Activated CD4-positive, alpha-beta T cell treated with anti-CD3 and anti-CD28 coated beads, Interleukin-10, Interleukin-2, amounts not matched to agents 100 ng/mL and 50 ng/mL, durations not matched to agents 16 hours and 8 hours (primary cell): ENCODE results near the gene CLEC6A.
"Not testable (repeated sequence)": the region's sequence is repeated elsewhere in the genome, so short reads cannot be mapped to it uniquely, and the experiment has no call there.

Experiments used
- DNase-seq: peaks from one replicate; pipeline ENCODE4 v3.0.0-alpha.2; 2020

The CLEC6A gene

DNA sequence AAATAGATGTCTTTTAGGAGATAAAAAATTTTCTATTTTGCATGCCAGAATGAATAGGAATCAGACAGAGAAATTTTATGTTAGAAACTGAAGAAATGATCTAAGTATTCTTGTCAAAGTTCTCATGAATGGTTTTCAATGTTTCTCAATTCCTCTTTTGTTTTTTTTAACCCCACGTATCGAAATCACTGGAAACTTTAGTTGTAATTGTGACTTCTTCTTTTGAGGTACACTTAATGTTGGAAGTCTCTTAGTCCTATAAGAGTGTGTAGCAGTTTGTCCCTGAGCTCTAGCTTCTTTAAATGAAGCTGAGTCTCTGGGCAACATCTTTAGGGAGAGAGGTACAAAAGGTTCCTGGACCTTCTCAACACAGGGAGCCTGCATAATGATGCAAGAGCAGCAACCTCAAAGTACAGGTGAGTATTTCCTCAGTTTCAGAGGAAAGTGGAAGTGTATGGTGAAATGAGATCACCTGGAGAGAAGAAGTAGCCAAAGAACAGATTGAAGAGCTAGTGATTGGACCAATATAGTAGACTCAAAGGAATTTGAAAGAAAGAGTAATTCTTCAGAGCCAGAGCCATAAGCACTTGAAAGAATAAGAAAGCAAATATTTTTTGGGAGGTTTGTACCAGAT, at the start of gene CLEC6A:
TSS of gene CLEC6A (plus strand) at position 236 of the 634 bp plus-strand sequence. CDS start at position 386, 150 bp downstream.
- DNase-seq, result no peak

DNA sequence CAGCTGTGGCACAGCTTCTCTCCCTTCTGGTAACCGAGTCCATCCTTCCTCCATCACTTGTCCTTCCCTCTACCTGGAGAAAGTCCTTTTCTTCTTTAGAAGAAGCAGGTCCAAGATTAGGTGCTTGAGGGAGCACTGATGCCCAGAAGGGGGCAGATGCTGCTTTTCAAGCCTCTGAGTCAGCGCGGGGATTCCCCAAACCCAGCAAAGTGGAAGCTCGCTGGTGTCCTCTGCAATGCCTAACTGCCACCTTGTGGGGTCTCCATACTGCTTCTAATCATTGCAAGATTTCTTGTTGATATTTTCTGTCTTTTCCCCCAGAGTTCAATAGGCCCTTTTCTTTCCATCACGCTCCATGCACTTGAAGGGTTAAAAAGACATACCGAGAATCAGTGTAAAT, 36.2 kb upstream of the CLEC6A start:
- not testable (repeated sequence) for DNase-seq

DNA sequence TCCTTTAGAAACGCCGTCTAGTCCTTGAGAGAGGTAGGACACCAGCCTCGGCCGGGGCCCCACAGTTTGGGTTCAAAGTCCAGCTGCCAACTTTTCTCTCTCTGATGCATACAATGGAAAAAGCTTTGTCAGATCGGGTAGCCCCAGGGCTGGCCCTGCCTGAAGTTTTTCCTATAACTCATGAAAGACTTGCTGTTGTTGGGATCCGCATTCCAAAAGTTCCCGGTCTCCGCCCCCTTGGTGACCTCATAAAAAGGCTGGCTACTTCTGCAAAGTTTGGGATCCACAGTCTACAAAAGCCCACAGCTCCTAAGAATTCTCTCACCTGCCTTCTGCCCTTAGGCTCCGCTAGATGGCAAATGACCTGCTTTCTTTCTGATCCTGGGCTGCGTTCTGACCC, 35.3 kb upstream of the CLEC6A start:
- DNase-seq, result no peak

GRCh38 chr12:8444536-8445278, 11.1 kb upstream of the CLEC6A start:
- not testable (repeated sequence) for DNase-seq

GRCh38 chr12:8445731-8446130, 10.0 kb upstream of the CLEC6A start:
- no peak for DNase-seq

DNA sequence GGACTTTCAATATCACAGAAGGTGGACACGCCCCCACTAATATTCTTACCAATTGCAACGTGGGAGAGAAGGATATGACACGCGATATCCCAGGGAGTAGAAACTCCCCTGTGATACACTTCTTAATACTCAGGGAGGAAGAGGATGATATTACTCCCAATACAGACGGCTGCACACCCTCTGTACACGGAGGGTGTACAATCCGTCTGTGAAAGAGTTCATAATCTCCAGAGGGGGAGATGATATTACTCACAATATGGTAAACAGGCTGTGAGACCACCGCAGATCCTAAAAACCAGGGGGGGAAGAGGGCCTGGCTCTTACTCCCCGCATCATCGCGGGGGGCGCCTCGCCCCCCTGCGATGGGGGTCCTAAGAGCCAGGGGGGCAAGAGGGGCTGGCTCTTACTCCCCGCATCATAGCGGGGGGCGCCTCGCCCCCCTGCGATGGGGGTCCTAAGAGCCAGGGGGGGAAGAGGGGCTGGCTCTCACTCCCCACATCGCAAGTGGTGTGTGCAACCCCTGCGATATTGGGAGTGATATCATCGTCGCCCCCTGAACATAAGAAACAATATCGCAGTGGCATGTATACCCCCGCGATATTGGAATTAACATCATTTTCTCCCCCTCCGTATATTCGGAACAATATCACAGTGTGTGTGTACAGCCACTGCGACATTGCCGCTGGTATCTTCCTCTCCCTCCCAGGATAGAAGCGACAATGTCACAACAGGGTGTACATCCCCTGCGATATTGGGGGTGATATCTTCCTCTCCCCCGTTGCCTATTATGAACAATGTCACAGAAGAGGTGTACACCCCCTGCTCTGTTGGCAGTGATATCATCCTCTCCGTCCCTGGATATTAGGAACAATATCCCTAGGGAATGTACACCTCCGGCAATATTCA, 8.9 kb upstream of the CLEC6A start:
- no peak for DNase-seq

- no peak for DNase-seq
These were observed 6.4 kb upstream of the CLEC6A start for GRCh38 chr12:8449355-8449859.

DNA sequence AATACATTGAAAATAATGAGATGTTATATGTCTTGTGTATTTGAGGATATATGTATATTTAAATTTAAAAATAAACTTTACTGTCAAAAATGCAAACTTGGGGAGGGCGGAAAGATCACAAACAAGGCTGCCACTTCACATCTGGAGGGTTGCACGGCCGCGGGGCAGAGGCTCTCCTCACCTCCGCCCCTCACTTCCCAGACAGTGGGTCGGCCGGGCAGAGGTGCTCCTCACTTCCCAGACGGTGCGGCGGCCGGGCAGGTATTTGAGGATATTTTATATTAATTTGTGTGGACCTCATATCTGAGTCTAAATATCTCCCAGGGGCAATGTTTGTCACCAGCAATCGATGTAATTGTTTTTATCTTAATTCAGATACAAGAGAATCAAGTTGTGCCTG, 3.7 kb upstream of the CLEC6A start:
- DNase-seq, result no peak

DNA sequence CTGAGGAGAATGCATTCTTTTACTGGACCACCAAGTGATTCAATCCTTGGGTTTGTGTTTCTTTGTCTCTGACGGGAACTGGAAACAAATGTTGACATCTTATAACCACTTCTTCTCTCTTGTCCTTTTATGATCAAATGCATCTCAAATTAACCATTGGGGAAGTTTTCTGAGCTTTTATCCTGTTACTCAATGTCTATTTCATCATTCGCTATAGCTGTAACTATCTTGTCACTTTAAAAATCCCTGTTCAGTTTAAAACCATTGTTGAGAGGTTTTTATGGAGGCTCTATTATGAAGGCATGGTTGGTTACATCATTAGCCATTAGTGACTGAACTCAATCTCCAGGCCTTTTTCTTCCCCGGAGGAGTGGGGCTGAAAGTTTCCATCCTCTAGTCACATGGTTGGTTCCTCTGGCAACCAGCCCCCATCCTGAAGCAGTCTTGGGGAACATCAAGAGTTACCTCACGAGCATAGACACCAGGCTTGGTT, 2.7 kb upstream of the CLEC6A start:
- DNase-seq, result no peak

- no peak for DNase-seq
These were observed 2.0 kb upstream of the CLEC6A start for GRCh38 chr12:8453796-8454195.

DNA sequence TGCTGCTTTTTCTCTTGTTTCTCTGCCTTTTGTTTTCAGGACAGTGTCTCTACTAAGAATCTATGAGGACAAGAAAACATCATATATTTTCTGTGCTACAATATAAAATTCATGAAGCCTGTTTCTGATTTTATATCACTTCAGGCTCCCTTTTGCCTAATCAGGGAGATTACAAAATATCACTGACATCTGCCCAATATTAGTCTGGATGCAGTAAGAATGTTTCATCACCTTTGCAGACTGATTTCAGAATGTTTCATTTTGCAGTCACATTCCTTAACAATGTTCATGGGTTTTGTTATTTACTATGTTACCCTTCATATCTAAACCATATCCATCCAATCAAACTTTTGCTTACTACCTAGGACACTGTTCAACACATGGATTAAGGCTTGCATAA, 491 bp upstream of the CLEC6A start:
- no peak for DNase-seq

GRCh38 chr12:8461426-8461825, 5.7 kb downstream of the CLEC6A start:
- DNase-seq, result no peak

GRCh38 chr12:8465301-8465996, 9.7 kb downstream of the CLEC6A start:
- DNase-seq, result no peak

- DNase-seq, result no peak
These were observed 10.5 kb downstream of the CLEC6A start for GRCh38 chr12:8466241-8466640.

GRCh38 chr12:8471090-8471489, 15.3 kb downstream of the CLEC6A start:
- DNase-seq, result no peak

DNA sequence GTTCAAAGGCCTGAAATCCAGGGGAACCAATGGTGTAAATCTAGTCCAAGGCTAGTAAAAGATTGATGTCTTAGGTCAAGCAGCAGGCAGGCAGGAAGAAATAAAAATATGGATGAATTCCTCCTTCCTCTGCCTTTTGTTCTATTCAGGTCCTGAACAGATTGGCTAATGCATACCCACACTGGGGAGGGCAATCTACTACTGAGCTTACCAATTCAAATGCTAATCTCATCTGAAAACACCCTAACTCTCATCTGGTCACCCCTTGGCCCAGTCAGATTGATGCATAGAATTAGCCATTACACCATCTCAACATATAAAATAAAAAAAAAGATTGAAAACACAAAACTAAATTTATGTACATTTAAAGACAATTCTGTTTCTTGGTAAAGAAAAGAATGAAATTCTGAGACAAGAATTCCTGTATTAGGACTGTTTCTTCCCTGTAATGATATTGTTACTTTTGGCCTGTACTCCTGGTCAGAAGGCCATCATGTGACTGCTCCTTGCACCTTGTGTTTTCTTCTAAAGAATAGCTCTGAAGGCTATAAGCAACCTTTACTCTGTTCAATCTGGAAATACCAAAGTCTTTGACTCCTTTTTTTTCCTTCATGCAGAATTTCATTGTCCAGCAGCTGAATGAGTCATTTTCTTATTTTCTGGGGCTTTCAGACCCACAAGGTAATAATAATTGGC, 19.9 kb downstream of the CLEC6A start:
- no peak for DNase-seq

- DNase-seq, result no peak
These were observed 26.9 kb downstream of the CLEC6A start for GRCh38 chr12:8482571-8483061.

DNA sequence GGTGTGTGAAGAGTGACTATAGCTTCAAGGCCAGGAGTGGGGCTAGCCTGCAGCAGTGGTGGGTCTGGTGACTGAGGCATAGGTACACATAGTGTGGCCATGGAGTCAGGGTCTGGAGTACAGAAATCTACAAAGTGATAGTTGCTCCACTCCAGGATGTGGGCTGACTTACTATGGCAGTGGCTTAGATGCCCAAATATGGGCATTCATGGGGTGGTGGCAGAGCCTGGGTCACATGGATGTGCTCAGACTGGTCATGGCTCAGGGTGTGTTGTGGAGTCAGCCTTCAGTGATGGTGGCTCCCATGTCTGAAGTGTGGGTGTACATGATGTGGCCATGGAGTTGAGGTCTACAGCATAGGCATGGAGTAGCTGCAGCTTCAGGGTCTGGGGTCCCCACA, 27.3 kb downstream of the CLEC6A start:
- DNase-seq, result no peak

- peak; percentile 8 for DNase-seq
These were observed 36.1 kb downstream of the CLEC6A start for GRCh38 chr12:8491646-8492530.

GRCh38 chr12:8493084-8493483, 37.3 kb downstream of the CLEC6A start:
- DNase-seq, result peak; percentile 90

DNA sequence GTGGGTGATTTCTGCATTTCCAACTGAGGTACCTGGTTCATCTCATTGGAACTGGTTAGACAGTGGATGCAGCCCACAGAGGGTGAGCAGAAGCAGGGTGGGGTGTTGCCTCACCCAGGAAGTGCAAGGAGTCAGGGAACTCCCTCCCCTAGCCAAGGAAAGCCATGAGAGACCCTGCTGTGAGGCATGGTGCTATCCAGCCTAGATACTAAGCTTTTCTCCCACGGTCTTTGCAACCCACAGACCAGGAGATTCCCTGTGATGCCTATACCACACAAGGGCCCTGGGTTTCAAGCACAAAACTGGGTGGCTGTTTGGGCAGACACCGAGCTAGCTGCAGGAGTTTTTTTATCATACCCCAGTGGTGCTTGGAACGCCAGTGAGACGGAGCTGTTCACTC, 39.9 kb downstream of the CLEC6A start:
- not testable (repeated sequence) for DNase-seq
